Subcutaneous abdominal adipose tissue (tissue), 5 donors: ENCODE data around the gene WDR54.
A peak's percentile ranks its signal among the peaks of the same experiment; 100 is the strongest.

Experiments
- H3K27ac ChIP-seq: one replicate; pipeline ENCODE4 v1.7.0; 2013; ENCODE audit warnings: low read depth, mild to moderate bottlenecking, inconsistent platforms, low read length, moderate library complexity
- H3K27me3 ChIP-seq, 5 donors: one replicate each; pipeline ENCODE4 v1.7.0; 2013; ENCODE audit warnings: low read length in 5 of 5, inconsistent platforms in 1 of 5; ENCODE audit not compliant: control insufficient read depth in 5 of 5, insufficient read depth in 4 of 5
- H3K36me3 ChIP-seq, 5 donors: one replicate each; pipeline ENCODE4 v1.7.0; 2013; ENCODE audit warnings: low read length in 5 of 5; ENCODE audit not compliant: control insufficient read depth in 5 of 5, insufficient read depth in 5 of 5
- H3K4me1 ChIP-seq, 5 donors: one replicate each; pipeline ENCODE4 v1.7.0; 2013; ENCODE audit warnings: low read length in 5 of 5, mild to moderate bottlenecking in 3 of 5, moderate library complexity in 1 of 5; ENCODE audit not compliant: control insufficient read depth in 5 of 5, insufficient read depth in 5 of 5
- H3K4me3 ChIP-seq, 5 donors: one replicate each; pipeline ENCODE4 v1.7.0; 2013; ENCODE audit warnings: low read length in 5 of 5, low read depth in 1 of 5
- H3K9ac ChIP-seq, 5 donors: one replicate each; pipeline ENCODE4 v1.7.0; 2013; ENCODE audit warnings: low read length in 5 of 5, mild to moderate bottlenecking in 4 of 5, moderate library complexity in 3 of 5
- H3K9me3 ChIP-seq, 5 donors: one replicate each; pipeline ENCODE4 v1.7.0; 2013; ENCODE audit warnings: low read length in 5 of 5; ENCODE audit not compliant: control insufficient read depth in 5 of 5
- donor health status: healthy.
- donor health status: healthy.
- donor health status: healthy.
- donor health status: healthy.
- donor health status: healthy.

The WDR54 gene

GRCh38 chr2:74421221-74421870 lies at the start of gene WDR54, which contains the start of gene C2orf81:
TSS of gene WDR54 (plus strand) at chr2:74421730. CDS start at chr2:74422154, 424 bp downstream.
TSS of gene C2orf81 (minus strand) at chr2:74421619. CDS start at chr2:74421560, 59 bp downstream.
- peak within 1 kb of the TSS; percentile 59 to 82 (median 76) for H3K4me3 ChIP-seq
- H3K36me3 ChIP-seq: peaks cover 0 to 15% (median 9%) of the 10 kb centered on the region in 5 donors
- peak within 1 kb of the TSS; percentile 30 for H3K27ac ChIP-seq
- H3K9me3 ChIP-seq: no peaks in the 10 kb centered on the region
- H3K9ac ChIP-seq: peak within 1 kb of the TSS in 3 of 5 donors; percentile 46 to 70 (median 68)
- H3K4me1 ChIP-seq: peaks cover 0 to 17% (median 15%) of the 10 kb centered on the region in 5 donors
- peaks cover 0 to 11% (median 4%) of the 10 kb centered on the region in 5 donors for H3K27me3 ChIP-seq

GRCh38 chr2:74372674-74373073 lies 48.9 kb upstream of the WDR54 start:
- H3K36me3 ChIP-seq: peaks cover 6 to 69% (median 60%) of the 10 kb centered on the region in 5 donors
- H3K27me3 ChIP-seq: no peaks in the 10 kb centered on the region
- no peaks in the 10 kb centered on the region for H3K9me3 ChIP-seq
- peaks cover 0 to 25% (median 18%) of the 10 kb centered on the region in 5 donors for H3K4me1 ChIP-seq
- no peak overlapping the region for H3K27ac ChIP-seq
- no peak overlapping the region for H3K4me3 ChIP-seq
- H3K9ac ChIP-seq: no peak overlapping the region

GRCh38 chr2:74373221-74373676 lies 48.3 kb upstream of the WDR54 start:
- Histone ChIP-seq H3K27ac (no peak overlapping the region), H3K4me3 (no peak overlapping the region), H3K4me1 (peaks cover 0 to 25% (median 18%) of the 10 kb centered on the region in 5 donors), H3K27me3 (no peaks in the 10 kb centered on the region), H3K36me3 (peaks cover 6 to 68% (median 58%) of the 10 kb centered on the region in 5 donors), H3K9me3 (no peaks in the 10 kb centered on the region), H3K9ac (no peak overlapping the region)

GRCh38 chr2:74373985-74374384 lies 47.5 kb upstream of the WDR54 start:
- Histone ChIP-seq H3K4me3 (peak overlapping the region in 2 of 5 donors; percentile 1 to 15), H3K36me3 (peaks cover 6 to 60% (median 51%) of the 10 kb centered on the region in 5 donors), H3K9ac (no peak overlapping the region), H3K4me1 (peaks cover 0 to 25% (median 18%) of the 10 kb centered on the region in 5 donors), H3K27me3 (no peaks in the 10 kb centered on the region), H3K9me3 (no peaks in the 10 kb centered on the region), H3K27ac (no peak overlapping the region)

GRCh38 chr2:74374509-74375205 lies 46.9 kb upstream of the WDR54 start:
- H3K36me3 ChIP-seq: peaks cover 6 to 54% (median 45%) of the 10 kb centered on the region in 5 donors
- no peak overlapping the region for H3K27ac ChIP-seq
- H3K27me3 ChIP-seq: no peaks in the 10 kb centered on the region
- H3K4me3 ChIP-seq: peak overlapping the region in 2 of 5 donors; percentile 1 to 15
- no peak overlapping the region for H3K9ac ChIP-seq
- H3K4me1 ChIP-seq: peaks cover 0 to 32% (median 22%) of the 10 kb centered on the region in 5 donors
- H3K9me3 ChIP-seq: no peaks in the 10 kb centered on the region

- Histone ChIP-seq H3K4me1 (peaks cover 1 to 44% (median 33%) of the 10 kb centered on the region in 5 donors), H3K36me3 (peaks cover 6 to 42% (median 33%) of the 10 kb centered on the region in 5 donors), H3K27ac (no peak overlapping the region), H3K9me3 (no peaks in the 10 kb centered on the region), H3K4me3 (no peak overlapping the region), H3K27me3 (no peaks in the 10 kb centered on the region), H3K9ac (no peak overlapping the region)
Measured at GRCh38 chr2:74375838-74376237, 45.7 kb upstream of the WDR54 start.

GRCh38 chr2:74378007-74378406 lies 43.5 kb upstream of the WDR54 start:
- Histone ChIP-seq H3K9me3 (no peaks in the 10 kb centered on the region), H3K27ac (no peak overlapping the region), H3K27me3 (no peaks in the 10 kb centered on the region), H3K9ac (no peak overlapping the region), H3K4me3 (no peak overlapping the region), H3K36me3 (peaks cover 6 to 29% (median 24%) of the 10 kb centered on the region in 5 donors), H3K4me1 (peaks cover 1 to 42% (median 32%) of the 10 kb centered on the region in 5 donors)

- H3K27me3 ChIP-seq: no peaks in the 10 kb centered on the region
- H3K4me1 ChIP-seq: peaks cover 1 to 29% (median 15%) of the 10 kb centered on the region in 5 donors
- no peaks in the 10 kb centered on the region for H3K9me3 ChIP-seq
- peak within 1 kb of the TSS; percentile 41 to 62 (median 48) for H3K4me3 ChIP-seq
- H3K36me3 ChIP-seq: peaks cover 6 to 32% (median 26%) of the 10 kb centered on the region in 5 donors
- H3K9ac ChIP-seq: peak within 1 kb of the TSS; percentile 41 to 82 (median 56)
- H3K27ac ChIP-seq: no peak within 1 kb of the TSS
Measured at GRCh38 chr2:74379851-74380789, 41.4 kb upstream of the WDR54 start, which contains the start of gene DCTN1. TSS of gene DCTN1 (minus strand) at chr2:74380311. CDS start at chr2:74380037, 274 bp downstream.

- Histone ChIP-seq H3K9me3 (no peaks in the 10 kb centered on the region), H3K9ac (no peak overlapping the region), H3K27ac (no peak overlapping the region), H3K27me3 (no peaks in the 10 kb centered on the region), H3K4me1 (peaks cover 1 to 29% (median 15%) of the 10 kb centered on the region in 5 donors), H3K4me3 (no peak overlapping the region), H3K36me3 (peaks cover 6 to 27% (median 16%) of the 10 kb centered on the region in 5 donors)
Measured at GRCh38 chr2:74381751-74382150, 39.8 kb upstream of the WDR54 start.
